DOHH2 (cell line): ENCODE measurements around the gene AMPH.

Experiments used
- CTCF ChIP-seq: fragments of 200-600 bp; sonication (generic); IDR thresholded peaks from one replicate; pipeline ENCODE4 v1.5.1; 2014; ENCODE audit warnings: antibody characterized with exemption, mild to moderate bottlenecking, low read depth, low read length; ENCODE audit not compliant: poor library complexity, severe bottlenecking
- EZH2phosphoT487 ChIP-seq: fragments of 200-600 bp; sonication (generic); IDR thresholded peaks from 2 replicates; pipeline ENCODE4 v1.6.1; 2017; ENCODE audit warnings: borderline replicate concordance, mild to moderate bottlenecking, antibody characterized with exemption, low read length, moderate library complexity, mixed read lengths

GRCh38 chr7:38413784-38414183, 217.4 kb downstream of the AMPH start:
- TF ChIP-seq CTCF: no peak
- no peak for TF ChIP-seq EZH2phosphoT487
